Measurements from ENCODE around the gene FHIT.

- TF ChIP-seq CTCF (IDR thresholded peaks at IDR 0.05; ENCODE audit: insufficient read depth, low read length, poor library complexity, severe bottlenecking) (no peak), EZH2phosphoT487 (conservative IDR thresholded peaks at IDR 0.05; ENCODE audit: low read length) (no peak)
These were observed 73.1 kb downstream of the FHIT start for GRCh38 chr3:61178167-61178566.
